Panc1 (cell line): Measurements from ENCODE around the gene SEMA3G. TPM values are rescaled to one million over a fixed set of nuclear protein-coding genes. Genes with fewer than 3 reads are reported as not detected.

Source experiments
- ATAC-seq: fragments of 200-7000 bp; cut with Tn5 transposase; 2 replicates; pipeline ENCODE4 v1.9.1; 2020; ENCODE audit warnings: mild to moderate bottlenecking, moderate library complexity
- BruUV-seq: library from RNA; stranded (reverse); fragments of 400-500 nt; replicated peaks from 2 replicates; lab custom pipeline; 2021; lab: Mats Ljungman, UMichigan
- CTCF ChIA-PET: fragments of 300-600 bp; sonication (Branson Sonifier 250); formaldehyde crosslinking; loops from one replicate; lab custom pipeline; 2022; ENCODE audit warnings: antibody characterized with exemption; lab: Charles Lee
- POLR2A ChIA-PET: fragments of 300-600 bp; sonication (Branson Sonifier 250); formaldehyde crosslinking; loops from one replicate; lab custom pipeline; 2022; ENCODE audit warnings: antibody characterized with exemption; lab: Charles Lee
- DNase-seq: peaks from one replicate; pipeline ENCODE4 v3.0.0-alpha.2; 2010; ENCODE audit warnings: low read depth, low spot score
- H3K27ac ChIP-seq: 2 replicates; pipeline ENCODE4 v1.5.1; 2011; ENCODE audit warnings: mild to moderate bottlenecking, low read length, inconsistent platforms
- H3K27me3 ChIP-seq: fragments of 200-500 bp; sonication (Bioruptor generic); 2 replicates; pipeline ENCODE4 v1.6.0; 2014; ENCODE audit warnings: low read length, inconsistent platforms; ENCODE audit not compliant: control insufficient read depth, insufficient read depth
- H3K36me3 ChIP-seq: fragments of 200-500 bp; sonication (Bioruptor generic); 2 replicates; pipeline ENCODE4 v1.5.1; 2014; ENCODE audit warnings: inconsistent platforms, mild to moderate bottlenecking, low read length, moderate library complexity; ENCODE audit not compliant: control insufficient read depth, insufficient read depth
- H3K4me1 ChIP-seq: 2 replicates; pipeline ENCODE4 v1.5.1; 2011; ENCODE audit warnings: inconsistent platforms, mild to moderate bottlenecking, low read length, moderate library complexity; ENCODE audit not compliant: control insufficient read depth, insufficient read depth
- H3K4me3 ChIP-seq, 2 experiments: 2 replicates each; pipeline ENCODE4 v1.5.1; 2011 to 2012; ENCODE audit warnings: low read depth in 2 of 2, low read length in 2 of 2, mild to moderate bottlenecking in 2 of 2, inconsistent platforms in 1 of 2, moderate library complexity in 1 of 2
- H3K9me3 ChIP-seq: fragments of 200-500 bp; sonication (Bioruptor generic); 2 replicates; pipeline ENCODE4 v1.5.1; 2014; ENCODE audit warnings: low read depth, mild to moderate bottlenecking, inconsistent platforms, low read length, moderate library complexity; ENCODE audit not compliant: control insufficient read depth, insufficient read depth
- POLR2AphosphoS5 ChIP-seq: IDR thresholded peaks from 2 replicates; pipeline ENCODE4 v1.6.1; 2012; ENCODE audit warnings: mild to moderate bottlenecking, low read depth, low read length, moderate library complexity
- SIN3A ChIP-seq: IDR thresholded peaks from 2 replicates; pipeline ENCODE4 v1.6.1; 2012; ENCODE audit warnings: low read depth, mild to moderate bottlenecking, low read length, moderate library complexity, borderline replicate concordance; ENCODE audit not compliant: insufficient read depth
- TCF7L2 ChIP-seq: IDR thresholded peaks from 2 replicates; pipeline ENCODE4 v1.6.1; 2011; ENCODE audit warnings: mild to moderate bottlenecking, low read depth, low read length, inconsistent platforms
- in situ Hi-C: cut with HindIII; loops from 2 replicates; pipeline ENCODE4 v1.10.0; 2016; ENCODE audit warnings: low sequenced_read_pairs, low pct_unique_long_range_greater_than_20kb
- intact Hi-C: fragments of 100-400 bp; cut with micrococcal nuclease; formaldehyde crosslinking; loops from one replicate; pipeline ENCODE4 v1.10.0; 2022; ENCODE audit not compliant: unreplicated experiment
- total RNA-seq: library from RNA; stranded (reverse); gene quantifications from one replicate; pipeline ENCODE4 v1.2.1, GENCODE V29; 2021; ENCODE audit not compliant: unreplicated experiment
- TF ChIP-seq, protein P1 (sequence below), 2 experiments: IDR thresholded peaks; 2 replicates each; pipeline ENCODE4 v1.6.1; 2011 to 2012; ENCODE audit warnings: low read depth in 2 of 2, control low read depth in 1 of 2, low read length in 1 of 2, mild to moderate bottlenecking in 1 of 2, moderate library complexity in 1 of 2; ENCODE audit not compliant: insufficient read depth in 1 of 2
- TF ChIP-seq, protein P2 (sequence below): fragments of 450-650 bp; IDR thresholded peaks from 2 replicates; pipeline ENCODE4 v1.5.1; 2017; ENCODE audit warnings: mild to moderate bottlenecking

The SEMA3G gene
- total RNA-seq, 1 experiment from 2014 or later = 1.6 TPM

DNA sequence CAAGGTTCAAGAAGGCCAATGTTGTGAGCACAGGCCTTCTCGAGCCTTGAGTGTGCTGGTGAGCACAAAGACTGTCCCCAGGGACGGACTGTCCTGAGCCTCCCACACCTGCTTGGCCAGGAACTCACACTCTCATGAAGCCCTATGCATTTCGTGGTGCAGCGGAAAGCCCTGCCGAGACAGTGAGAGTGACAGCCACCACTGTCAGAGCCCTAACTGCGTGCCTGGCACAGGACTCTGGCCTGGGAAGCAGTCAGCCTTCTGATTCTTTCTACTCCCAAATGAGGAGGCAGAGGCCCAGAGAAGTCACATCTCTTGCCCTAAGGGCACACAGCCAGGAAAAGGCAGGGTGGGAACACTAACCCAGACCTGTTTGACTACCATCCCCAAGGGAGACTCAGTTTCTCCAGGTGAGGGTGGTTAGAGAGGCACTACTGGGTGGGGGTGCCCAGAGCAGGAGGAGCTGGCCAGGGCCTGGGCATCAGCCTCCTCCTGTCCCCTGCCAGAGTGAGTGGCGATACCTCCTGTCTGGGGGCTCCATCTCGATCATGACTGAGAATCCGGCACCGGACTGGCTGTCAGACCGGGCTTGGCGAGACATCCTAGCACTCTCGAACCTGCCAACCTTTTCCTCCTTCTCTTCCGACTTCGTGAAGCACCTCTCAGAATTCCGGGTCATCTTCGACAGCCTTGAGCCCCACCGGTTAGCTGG, 50.8 kb downstream of the SEMA3G start:
- POLR2A ChIA-PET = no interaction called here
- no TSS peak for BruUV-seq

DNA sequence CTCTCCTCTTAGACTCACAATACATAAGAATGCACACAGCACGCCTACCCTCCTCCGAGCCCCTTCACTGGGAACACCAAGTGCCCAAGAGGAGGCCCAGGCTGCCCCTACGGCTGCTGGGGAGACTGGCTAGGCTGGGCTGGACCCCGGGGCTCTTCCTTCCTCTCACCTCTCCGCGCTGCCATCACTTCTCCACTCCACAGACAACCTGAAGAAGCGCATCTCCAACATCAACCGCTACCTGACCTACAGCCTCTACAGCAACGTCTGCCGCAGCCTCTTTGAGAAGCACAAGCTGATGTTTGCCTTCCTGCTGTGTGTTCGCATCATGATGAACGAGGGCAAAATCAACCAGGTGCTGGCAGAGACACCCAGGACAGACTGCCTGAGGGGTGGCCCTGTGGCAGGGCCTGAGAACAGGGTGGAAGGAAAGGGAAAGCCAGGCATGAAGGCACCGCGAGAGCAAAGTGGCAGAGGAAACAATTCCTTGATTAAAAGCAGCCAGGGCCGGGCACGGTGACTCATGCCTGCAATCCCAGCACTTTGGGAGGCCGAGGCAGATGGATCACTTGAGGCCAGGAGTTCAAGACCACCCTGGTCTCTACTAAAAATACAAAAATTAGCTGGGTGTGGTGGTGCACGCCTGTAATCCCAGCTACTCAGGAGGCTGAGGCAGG, 51.6 kb downstream of the SEMA3G start:
- ATAC-seq = no peak
- no peaks in the 10 kb centered on the region for H3K36me3 ChIP-seq

More for the DNA sequence above, 50.8 kb downstream of the SEMA3G start:
- in situ Hi-C loops (no loop called here), intact Hi-C loops (no loop called here)
- CTCF ChIA-PET = no interaction called here
- Histone ChIP-seq H3K4me1 (no peaks in the 10 kb centered on the region), H3K27me3 (no peaks in the 10 kb centered on the region), H3K36me3 (no peaks in the 10 kb centered on the region), H3K27ac (no peak overlapping the region), H3K9me3 (no peaks in the 10 kb centered on the region), H3K4me3 (no peak overlapping the region)
- DNase-seq (no peak), ATAC-seq (no peak)
- TF ChIP-seq, protein P1, sequence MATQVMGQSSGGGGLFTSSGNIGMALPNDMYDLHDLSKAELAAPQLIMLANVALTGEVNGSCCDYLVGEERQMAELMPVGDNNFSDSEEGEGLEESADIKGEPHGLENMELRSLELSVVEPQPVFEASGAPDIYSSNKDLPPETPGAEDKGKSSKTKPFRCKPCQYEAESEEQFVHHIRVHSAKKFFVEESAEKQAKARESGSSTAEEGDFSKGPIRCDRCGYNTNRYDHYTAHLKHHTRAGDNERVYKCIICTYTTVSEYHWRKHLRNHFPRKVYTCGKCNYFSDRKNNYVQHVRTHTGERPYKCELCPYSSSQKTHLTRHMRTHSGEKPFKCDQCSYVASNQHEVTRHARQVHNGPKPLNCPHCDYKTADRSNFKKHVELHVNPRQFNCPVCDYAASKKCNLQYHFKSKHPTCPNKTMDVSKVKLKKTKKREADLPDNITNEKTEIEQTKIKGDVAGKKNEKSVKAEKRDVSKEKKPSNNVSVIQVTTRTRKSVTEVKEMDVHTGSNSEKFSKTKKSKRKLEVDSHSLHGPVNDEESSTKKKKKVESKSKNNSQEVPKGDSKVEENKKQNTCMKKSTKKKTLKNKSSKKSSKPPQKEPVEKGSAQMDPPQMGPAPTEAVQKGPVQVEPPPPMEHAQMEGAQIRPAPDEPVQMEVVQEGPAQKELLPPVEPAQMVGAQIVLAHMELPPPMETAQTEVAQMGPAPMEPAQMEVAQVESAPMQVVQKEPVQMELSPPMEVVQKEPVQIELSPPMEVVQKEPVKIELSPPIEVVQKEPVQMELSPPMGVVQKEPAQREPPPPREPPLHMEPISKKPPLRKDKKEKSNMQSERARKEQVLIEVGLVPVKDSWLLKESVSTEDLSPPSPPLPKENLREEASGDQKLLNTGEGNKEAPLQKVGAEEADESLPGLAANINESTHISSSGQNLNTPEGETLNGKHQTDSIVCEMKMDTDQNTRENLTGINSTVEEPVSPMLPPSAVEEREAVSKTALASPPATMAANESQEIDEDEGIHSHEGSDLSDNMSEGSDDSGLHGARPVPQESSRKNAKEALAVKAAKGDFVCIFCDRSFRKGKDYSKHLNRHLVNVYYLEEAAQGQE (IDR thresholded peaks at IDR 0.05; ENCODE audit: insufficient read depth in 1 of 2, low read depth in 2 of 2, low read length in 1 of 2) = no peak
- TF ChIP-seq, protein P2, sequence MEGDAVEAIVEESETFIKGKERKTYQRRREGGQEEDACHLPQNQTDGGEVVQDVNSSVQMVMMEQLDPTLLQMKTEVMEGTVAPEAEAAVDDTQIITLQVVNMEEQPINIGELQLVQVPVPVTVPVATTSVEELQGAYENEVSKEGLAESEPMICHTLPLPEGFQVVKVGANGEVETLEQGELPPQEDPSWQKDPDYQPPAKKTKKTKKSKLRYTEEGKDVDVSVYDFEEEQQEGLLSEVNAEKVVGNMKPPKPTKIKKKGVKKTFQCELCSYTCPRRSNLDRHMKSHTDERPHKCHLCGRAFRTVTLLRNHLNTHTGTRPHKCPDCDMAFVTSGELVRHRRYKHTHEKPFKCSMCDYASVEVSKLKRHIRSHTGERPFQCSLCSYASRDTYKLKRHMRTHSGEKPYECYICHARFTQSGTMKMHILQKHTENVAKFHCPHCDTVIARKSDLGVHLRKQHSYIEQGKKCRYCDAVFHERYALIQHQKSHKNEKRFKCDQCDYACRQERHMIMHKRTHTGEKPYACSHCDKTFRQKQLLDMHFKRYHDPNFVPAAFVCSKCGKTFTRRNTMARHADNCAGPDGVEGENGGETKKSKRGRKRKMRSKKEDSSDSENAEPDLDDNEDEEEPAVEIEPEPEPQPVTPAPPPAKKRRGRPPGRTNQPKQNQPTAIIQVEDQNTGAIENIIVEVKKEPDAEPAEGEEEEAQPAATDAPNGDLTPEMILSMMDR = no peak
- TF ChIP-seq TCF7L2 (no peak), POLR2AphosphoS5 (no peak), SIN3A (no peak)

More for the DNA sequence above, 51.6 kb downstream of the SEMA3G start:
- Histone ChIP-seq H3K27me3 (no peaks in the 10 kb centered on the region), H3K27ac (no peak overlapping the region), H3K4me3 (no peak overlapping the region), H3K9me3 (no peaks in the 10 kb centered on the region), H3K4me1 (no peaks in the 10 kb centered on the region)
- in situ Hi-C loops = no loop called here
- BruUV-seq = no TSS peak
- DNase-seq = no peak
- TF ChIP-seq, protein P2 = no peak
- ChIA-PET POLR2A (no interaction called here), CTCF (no interaction called here)
- intact Hi-C loops = no loop called here
